MCF 10A (cell line): Measurements from ENCODE around the gene AGTRAP. TPM values are rescaled to one million over a fixed set of nuclear protein-coding genes. Genes with fewer than 3 reads are reported as not detected.

Experiments
- BruUV-seq: library from RNA; stranded (reverse); fragments of 400-500 nt; replicated peaks from 2 replicates; lab custom pipeline; 2021; lab: Mats Ljungman, UMichigan
- CTCF ChIA-PET: fragments of 300-600 bp; sonication (Branson Sonifier 250); formaldehyde crosslinking; extraction: SDS; loops from one replicate; lab custom pipeline; 2021; ENCODE audit warnings: antibody characterized with exemption, inconsistent platforms; lab: Yijun Ruan, JAX
- POLR2A ChIA-PET: fragments of 300-600, 350-650 bp; sonication (Branson Sonifier 250); formaldehyde crosslinking; extraction: SDS; loops from one replicate; lab custom pipeline; 2020; ENCODE audit warnings: antibody characterized with exemption, inconsistent platforms; lab: Yijun Ruan, JAX
- DNase-seq: peaks from one replicate; pipeline ENCODE4 v3.0.0-alpha.2; 2018; ENCODE audit not compliant: unreplicated experiment
- H3K27ac Mint-ChIP-seq: one replicate; pipeline ENCODE4 v1.8.0; 2022; ENCODE audit warnings: mild to moderate bottlenecking, low read depth, mixed read lengths; ENCODE audit not compliant: unreplicated experiment
- H3K27me3 Mint-ChIP-seq: one replicate; pipeline ENCODE4 v1.8.0; 2022; ENCODE audit warnings: mixed read lengths; ENCODE audit not compliant: insufficient read depth, unreplicated experiment
- H3K36me3 Mint-ChIP-seq: one replicate; pipeline ENCODE4 v1.8.0; 2022; ENCODE audit warnings: mild to moderate bottlenecking, moderate library complexity, mixed read lengths; ENCODE audit not compliant: insufficient read depth, unreplicated experiment
- H3K4me1 Mint-ChIP-seq: one replicate; pipeline ENCODE4 v1.8.0; 2022; ENCODE audit warnings: mixed read lengths; ENCODE audit not compliant: insufficient read depth, unreplicated experiment
- H3K4me3 Mint-ChIP-seq: one replicate; pipeline ENCODE4 v1.8.0; 2022; ENCODE audit warnings: mild to moderate bottlenecking, moderate library complexity, mixed read lengths; ENCODE audit not compliant: unreplicated experiment
- H3K9me3 Mint-ChIP-seq: one replicate; pipeline ENCODE4 v1.8.0; 2022; ENCODE audit warnings: mixed read lengths; ENCODE audit not compliant: unreplicated experiment
- CTCF ChIP-seq: fragments of 200-600 bp; IDR thresholded peaks from one replicate; pipeline ENCODE4 v1.8.0; 2022; ENCODE audit warnings: antibody characterized with exemption, mild to moderate bottlenecking; ENCODE audit not compliant: unreplicated experiment
- intact Hi-C: fragments of 100-400 bp; cut with micrococcal nuclease; formaldehyde crosslinking; loops from 2 replicates; pipeline ENCODE4 v1.14.1; 2022
- total RNA-seq: library from RNA; stranded (reverse); gene quantifications from 2 replicates; pipeline ENCODE4 v1.2.3, GENCODE V29; 2022

AGTRAP gene
- total RNA-seq, 1 experiment from 2014 or later, result 73.1 TPM

DNA sequence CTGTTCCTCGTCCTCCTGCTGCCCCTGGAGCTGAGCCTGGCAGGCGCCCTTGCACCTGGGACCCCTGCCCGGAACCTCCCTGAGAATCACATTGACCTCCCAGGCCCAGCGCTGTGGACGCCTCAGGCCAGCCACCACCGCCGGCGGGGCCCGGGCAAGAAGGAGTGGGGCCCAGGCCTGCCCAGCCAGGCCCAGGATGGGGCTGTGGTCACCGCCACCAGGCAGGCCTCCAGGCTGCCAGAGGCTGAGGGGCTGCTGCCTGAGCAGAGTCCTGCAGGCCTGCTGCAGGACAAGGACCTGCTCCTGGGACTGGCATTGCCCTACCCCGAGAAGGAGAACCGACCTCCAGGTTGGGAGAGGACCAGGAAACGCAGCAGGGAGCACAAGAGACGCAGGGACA, 29.6 kb upstream of the AGTRAP start:
- peaks cover 5% of the 10 kb centered on the region for H3K4me1 Mint-ChIP-seq

DNA sequence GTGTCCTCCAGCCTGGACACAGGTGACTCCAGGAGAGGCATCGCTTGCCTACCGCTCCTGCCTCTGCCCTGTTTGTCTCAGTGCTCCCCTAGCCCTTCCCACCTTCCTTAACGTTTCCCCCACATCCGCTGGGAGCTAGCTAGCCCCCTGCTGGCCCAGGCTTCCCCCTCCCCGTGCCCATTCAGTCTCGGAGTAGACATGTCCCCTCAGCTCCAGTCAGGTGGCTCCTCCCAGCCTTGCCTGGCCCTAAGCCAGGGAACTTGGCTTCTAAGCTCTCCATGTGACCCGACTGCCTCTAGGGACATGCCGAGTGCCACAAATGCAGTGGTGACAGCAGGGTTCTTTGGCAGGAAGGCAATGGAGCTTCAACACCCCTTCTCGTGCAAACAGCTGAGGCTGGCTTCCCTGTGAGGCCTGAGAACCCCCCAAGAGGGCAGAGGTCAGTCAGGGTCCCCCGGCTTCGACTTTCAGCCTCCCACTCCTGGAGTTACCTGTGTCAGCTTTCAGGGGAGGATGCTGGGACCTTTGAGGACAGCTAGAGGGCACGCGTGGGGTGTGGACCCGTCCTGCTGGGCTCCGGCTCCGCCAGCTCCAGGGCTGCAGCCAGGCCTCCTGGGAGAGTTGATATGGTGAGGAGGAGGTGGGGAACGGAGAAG, 28.2 kb upstream of the AGTRAP start:
- H3K36me3 Mint-ChIP-seq, result no peaks in the 10 kb centered on the region
- H3K4me1 Mint-ChIP-seq, result peaks cover 5% of the 10 kb centered on the region
- ChIA-PET POLR2A (interaction anchor here (0.7 kb wide), 2 partner anchors 17 to 83 kb away, joined by 3 read pairs; no protein-coding TSS in a partner anchor), CTCF (interaction anchor here (0.6 to 1.3 kb wide), 2 partner anchors 11 to 157 kb away, joined by 3 to 5 read pairs; no protein-coding TSS in a partner anchor)
- no peaks in the 10 kb centered on the region for H3K9me3 Mint-ChIP-seq
- intact Hi-C loops, result no loop called here
- TF ChIP-seq CTCF, result no peak
- no peak overlapping the region for H3K27ac Mint-ChIP-seq
- no peak overlapping the region for H3K4me3 Mint-ChIP-seq
- peaks cover 11% of the 10 kb centered on the region for H3K27me3 Mint-ChIP-seq
- BruUV-seq, result no TSS peak
- DNase-seq, result no peak

More for the DNA sequence above, 29.6 kb upstream of the AGTRAP start:
- POLR2A ChIA-PET, result no interaction called here
- no TSS peak for BruUV-seq
- Mint-ChIP-seq H3K36me3 (no peaks in the 10 kb centered on the region), H3K4me3 (no peak overlapping the region), H3K27ac (no peak overlapping the region), H3K27me3 (peaks cover 11% of the 10 kb centered on the region), H3K9me3 (no peaks in the 10 kb centered on the region)
- CTCF ChIA-PET, result no interaction called here
- no peak for TF ChIP-seq CTCF
- intact Hi-C loops, result no loop called here
- DNase-seq, result no peak

DNA sequence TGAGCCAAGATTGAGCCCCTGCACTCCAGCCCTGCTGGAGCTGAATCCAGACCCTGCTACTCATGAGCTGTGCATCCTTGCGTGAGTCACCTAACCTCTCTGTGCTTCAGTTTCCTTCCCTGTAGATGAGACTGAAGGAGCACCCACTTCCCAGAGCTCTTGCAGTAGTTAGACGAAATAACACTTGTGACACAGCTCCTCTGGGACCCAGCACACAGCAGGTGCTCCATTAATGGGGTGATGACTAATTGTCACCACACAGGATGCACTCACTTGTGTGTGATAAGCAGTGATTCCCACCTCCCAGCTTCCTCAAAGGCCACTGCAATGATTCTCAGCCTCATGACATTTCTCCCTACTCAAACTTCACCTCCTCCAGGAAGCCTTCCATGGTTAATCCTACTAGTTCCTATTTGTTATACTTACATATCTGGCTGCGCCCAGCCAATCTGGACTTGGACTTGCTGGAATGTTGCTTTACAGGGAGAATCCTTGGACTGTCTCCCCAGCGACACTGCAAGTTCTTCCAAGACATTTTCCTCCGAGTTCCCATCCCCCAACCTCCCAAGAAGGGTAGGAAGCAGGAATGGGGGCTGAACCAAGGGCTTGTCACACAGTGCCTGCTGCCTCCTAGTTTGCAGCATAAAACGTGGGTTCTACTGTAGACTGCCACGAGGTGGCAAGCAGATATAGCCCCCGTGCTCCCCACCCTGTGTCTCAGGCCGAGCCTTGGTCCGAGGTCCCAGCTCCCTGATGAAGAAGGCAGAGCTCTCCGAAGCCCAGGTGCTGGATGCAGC, 27.2 kb upstream of the AGTRAP start:
- intact Hi-C loops, result no loop called here
- Mint-ChIP-seq H3K36me3 (no peaks in the 10 kb centered on the region), H3K27ac (no peak overlapping the region), H3K4me1 (peaks cover 5% of the 10 kb centered on the region), H3K27me3 (peaks cover 11% of the 10 kb centered on the region), H3K4me3 (no peak overlapping the region), H3K9me3 (no peaks in the 10 kb centered on the region)
- CTCF ChIA-PET, result interaction anchor here (0.6 to 2.4 kb wide), 3 partner anchors 8 to 156 kb away, joined by 3 to 14 read pairs (median 4); no protein-coding TSS in a partner anchor
- DNase-seq, result no peak
- POLR2A ChIA-PET, result interaction anchor here (0.5 to 1.0 kb wide), 2 partner anchors 55 to 475 kb away, joined by 3 read pairs; partner anchors contain the start of gene FBXO2
- BruUV-seq, result no TSS peak
- TF ChIP-seq CTCF, result no peak

- no peak for TF ChIP-seq CTCF
- ChIA-PET POLR2A (no interaction called here), CTCF (interaction anchor here (0.9 to 1.2 kb wide), 3 partner anchors 12 to 56 kb away, joined by 3 to 4 read pairs (median 3); no protein-coding TSS in a partner anchor)
- H3K9me3 Mint-ChIP-seq, result no peaks in the 10 kb centered on the region
- H3K36me3 Mint-ChIP-seq, result no peaks in the 10 kb centered on the region
- intact Hi-C loops, result no loop called here
- H3K27ac Mint-ChIP-seq, result no peak overlapping the region
- H3K27me3 Mint-ChIP-seq, result peaks cover 11% of the 10 kb centered on the region
- peaks cover 5% of the 10 kb centered on the region for H3K4me1 Mint-ChIP-seq
- no peak for DNase-seq
- no peak overlapping the region for H3K4me3 Mint-ChIP-seq
- BruUV-seq, result no TSS peak
Measured at GRCh38 chr1:11711490-11711889, 24.4 kb upstream of the AGTRAP start.
